Neural cell (in vitro differentiated cells): ENCODE measurements around the gene CLIP4.

ENCODE experiments used
- EP300 ChIP-seq: fragments of 450-650 bp; conservative IDR thresholded peaks from 2 replicates; pipeline ENCODE4 v1.6.1; 2014; ENCODE audit warnings: antibody characterized with exemption, mild to moderate bottlenecking, moderate library complexity; ENCODE audit not compliant: poor library complexity, severe bottlenecking
- EZH2 ChIP-seq: fragments of 200-600, 300-800 bp; shearing (Covaris generic), sonication (generic); IDR thresholded peaks from 2 replicates; pipeline ENCODE4 v1.6.1; 2014; ENCODE audit warnings: antibody characterized with exemption, low read length, borderline replicate concordance, mild to moderate bottlenecking; ENCODE audit not compliant: insufficient read depth, poor library complexity, severe bottlenecking
- MXI1 ChIP-seq: fragments of 450-650 bp; conservative IDR thresholded peaks from 2 replicates; pipeline ENCODE4 v1.6.1; 2014; ENCODE audit warnings: antibody characterized with exemption, mild to moderate bottlenecking; ENCODE audit not compliant: poor library complexity, severe bottlenecking
- SMC3 ChIP-seq: fragments of 450-650 bp; conservative IDR thresholded peaks from 2 replicates; pipeline ENCODE4 v1.6.1; 2014; ENCODE audit warnings: antibody characterized with exemption, mild to moderate bottlenecking, moderate library complexity; ENCODE audit not compliant: poor library complexity
- TAF1 ChIP-seq: IDR thresholded peaks from 2 replicates; pipeline ENCODE4 v1.6.1; 2012; ENCODE audit warnings: low read depth
- TF ChIP-seq, protein P1 (sequence below): fragments of 450-650 bp; IDR thresholded peaks from 2 replicates; pipeline ENCODE4 v1.5.1; 2014; ENCODE audit warnings: antibody characterized with exemption, mild to moderate bottlenecking, moderate library complexity; ENCODE audit not compliant: poor library complexity, severe bottlenecking
- TF ChIP-seq, protein P2 (sequence below): IDR thresholded peaks from 2 replicates; pipeline ENCODE4 v1.6.1; 2012; ENCODE audit warnings: borderline replicate concordance

DNA sequence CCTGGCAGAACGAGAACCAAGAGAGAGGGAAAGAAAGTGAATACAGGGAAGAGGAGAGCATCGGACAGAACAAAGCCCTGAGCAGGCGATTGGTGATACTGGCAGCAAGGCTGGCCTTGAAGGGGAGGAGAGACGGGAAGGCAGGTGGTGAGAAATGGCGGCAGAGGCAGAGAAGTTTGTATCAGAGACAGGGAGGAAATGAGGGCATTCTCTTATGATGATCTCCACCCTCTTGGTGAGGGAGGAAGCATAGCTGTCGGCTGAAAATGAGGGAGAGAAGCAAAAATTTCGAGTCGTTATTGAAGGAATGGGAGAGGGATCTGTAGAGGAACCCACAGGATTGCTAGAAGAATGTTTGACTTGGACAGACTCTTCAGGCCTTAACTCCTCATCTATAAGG lies 80.6 kb downstream of the CLIP4 start:
- TF ChIP-seq EZH2 (no peak), TAF1 (no peak), MXI1 (no peak), SMC3 (no peak), EP300 (no peak)
- TF ChIP-seq, protein P1, sequence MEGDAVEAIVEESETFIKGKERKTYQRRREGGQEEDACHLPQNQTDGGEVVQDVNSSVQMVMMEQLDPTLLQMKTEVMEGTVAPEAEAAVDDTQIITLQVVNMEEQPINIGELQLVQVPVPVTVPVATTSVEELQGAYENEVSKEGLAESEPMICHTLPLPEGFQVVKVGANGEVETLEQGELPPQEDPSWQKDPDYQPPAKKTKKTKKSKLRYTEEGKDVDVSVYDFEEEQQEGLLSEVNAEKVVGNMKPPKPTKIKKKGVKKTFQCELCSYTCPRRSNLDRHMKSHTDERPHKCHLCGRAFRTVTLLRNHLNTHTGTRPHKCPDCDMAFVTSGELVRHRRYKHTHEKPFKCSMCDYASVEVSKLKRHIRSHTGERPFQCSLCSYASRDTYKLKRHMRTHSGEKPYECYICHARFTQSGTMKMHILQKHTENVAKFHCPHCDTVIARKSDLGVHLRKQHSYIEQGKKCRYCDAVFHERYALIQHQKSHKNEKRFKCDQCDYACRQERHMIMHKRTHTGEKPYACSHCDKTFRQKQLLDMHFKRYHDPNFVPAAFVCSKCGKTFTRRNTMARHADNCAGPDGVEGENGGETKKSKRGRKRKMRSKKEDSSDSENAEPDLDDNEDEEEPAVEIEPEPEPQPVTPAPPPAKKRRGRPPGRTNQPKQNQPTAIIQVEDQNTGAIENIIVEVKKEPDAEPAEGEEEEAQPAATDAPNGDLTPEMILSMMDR: no peak
- TF ChIP-seq, protein P2, sequence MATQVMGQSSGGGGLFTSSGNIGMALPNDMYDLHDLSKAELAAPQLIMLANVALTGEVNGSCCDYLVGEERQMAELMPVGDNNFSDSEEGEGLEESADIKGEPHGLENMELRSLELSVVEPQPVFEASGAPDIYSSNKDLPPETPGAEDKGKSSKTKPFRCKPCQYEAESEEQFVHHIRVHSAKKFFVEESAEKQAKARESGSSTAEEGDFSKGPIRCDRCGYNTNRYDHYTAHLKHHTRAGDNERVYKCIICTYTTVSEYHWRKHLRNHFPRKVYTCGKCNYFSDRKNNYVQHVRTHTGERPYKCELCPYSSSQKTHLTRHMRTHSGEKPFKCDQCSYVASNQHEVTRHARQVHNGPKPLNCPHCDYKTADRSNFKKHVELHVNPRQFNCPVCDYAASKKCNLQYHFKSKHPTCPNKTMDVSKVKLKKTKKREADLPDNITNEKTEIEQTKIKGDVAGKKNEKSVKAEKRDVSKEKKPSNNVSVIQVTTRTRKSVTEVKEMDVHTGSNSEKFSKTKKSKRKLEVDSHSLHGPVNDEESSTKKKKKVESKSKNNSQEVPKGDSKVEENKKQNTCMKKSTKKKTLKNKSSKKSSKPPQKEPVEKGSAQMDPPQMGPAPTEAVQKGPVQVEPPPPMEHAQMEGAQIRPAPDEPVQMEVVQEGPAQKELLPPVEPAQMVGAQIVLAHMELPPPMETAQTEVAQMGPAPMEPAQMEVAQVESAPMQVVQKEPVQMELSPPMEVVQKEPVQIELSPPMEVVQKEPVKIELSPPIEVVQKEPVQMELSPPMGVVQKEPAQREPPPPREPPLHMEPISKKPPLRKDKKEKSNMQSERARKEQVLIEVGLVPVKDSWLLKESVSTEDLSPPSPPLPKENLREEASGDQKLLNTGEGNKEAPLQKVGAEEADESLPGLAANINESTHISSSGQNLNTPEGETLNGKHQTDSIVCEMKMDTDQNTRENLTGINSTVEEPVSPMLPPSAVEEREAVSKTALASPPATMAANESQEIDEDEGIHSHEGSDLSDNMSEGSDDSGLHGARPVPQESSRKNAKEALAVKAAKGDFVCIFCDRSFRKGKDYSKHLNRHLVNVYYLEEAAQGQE: no peak
